SKM-1 treated with dmso at 0.1 percent for 144 hours (cell line): ENCODE data around the gene TBPL2.
"Not testable (repeated sequence)": the region's sequence is repeated elsewhere in the genome, so short reads cannot be mapped to it uniquely, and the experiment has no call there.

ENCODE experiments used
- DNase-seq: peaks from one replicate; lab custom pipeline; 2025; ENCODE audit not compliant: unreplicated experiment; lab: John Stamatoyannopoulos, UW

Gene TBPL2

GRCh38 chr14:55446127-55446736 lies 5.8 kb upstream of the TBPL2 start:
- peak; percentile 43 for DNase-seq

- DNase-seq: no peak
Observed at GRCh38 chr14:55441286-55441685, 870 bp upstream of the TBPL2 start.

DNA sequence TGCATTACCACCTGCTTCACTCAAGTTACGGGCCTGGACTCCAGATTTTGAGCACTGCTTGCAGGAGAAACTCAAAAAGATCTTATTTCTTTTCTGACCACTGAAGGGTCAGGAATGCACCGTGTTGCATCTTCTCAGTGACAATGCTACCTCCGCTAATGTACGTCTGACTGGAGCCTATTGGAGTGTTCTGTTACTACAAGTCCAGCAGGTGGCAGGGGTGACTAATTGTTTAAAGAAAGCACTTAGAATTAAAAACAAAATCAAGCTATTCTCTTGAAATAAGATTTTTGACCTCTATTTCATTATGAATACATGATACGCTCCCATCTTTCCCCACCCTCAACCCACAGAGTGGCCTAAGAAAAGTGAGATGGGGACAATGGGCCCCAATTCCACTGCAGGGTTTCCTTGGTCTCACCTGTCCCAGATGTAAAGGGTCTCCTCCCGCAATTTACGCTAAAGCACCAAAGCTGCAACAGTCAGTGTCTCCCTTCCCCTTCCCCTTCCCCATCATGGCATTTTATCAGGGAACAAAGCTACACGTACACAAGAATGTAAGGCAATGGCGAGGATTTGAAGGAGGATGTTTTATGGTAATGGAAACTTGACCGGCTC lies 2.2 kb downstream of the TBPL2 start:
- DNase-seq: no peak

- no peak for DNase-seq
Observed at GRCh38 chr14:55436931-55437330, 3.5 kb downstream of the TBPL2 start.

GRCh38 chr14:55436519-55436918 lies 3.9 kb downstream of the TBPL2 start:
- no peak for DNase-seq

DNA sequence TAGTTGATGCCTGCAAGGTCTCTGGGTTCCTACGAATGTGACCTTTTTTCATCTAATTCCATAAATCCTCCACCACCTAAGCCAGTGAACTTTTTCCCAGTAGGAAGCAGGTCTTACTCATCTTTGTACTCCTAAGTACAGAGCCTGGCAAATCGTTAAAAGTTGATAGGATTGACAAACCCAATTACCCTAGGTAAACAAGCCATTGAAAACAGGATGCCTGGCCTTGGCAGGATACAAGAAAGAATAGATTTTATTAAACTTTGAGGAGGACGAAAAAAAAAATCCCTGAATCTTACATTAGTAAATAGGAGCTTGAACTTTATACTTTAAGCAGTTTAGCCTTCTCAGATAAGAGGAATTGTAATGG lies 5.6 kb downstream of the TBPL2 start:
- no peak for DNase-seq

DNA sequence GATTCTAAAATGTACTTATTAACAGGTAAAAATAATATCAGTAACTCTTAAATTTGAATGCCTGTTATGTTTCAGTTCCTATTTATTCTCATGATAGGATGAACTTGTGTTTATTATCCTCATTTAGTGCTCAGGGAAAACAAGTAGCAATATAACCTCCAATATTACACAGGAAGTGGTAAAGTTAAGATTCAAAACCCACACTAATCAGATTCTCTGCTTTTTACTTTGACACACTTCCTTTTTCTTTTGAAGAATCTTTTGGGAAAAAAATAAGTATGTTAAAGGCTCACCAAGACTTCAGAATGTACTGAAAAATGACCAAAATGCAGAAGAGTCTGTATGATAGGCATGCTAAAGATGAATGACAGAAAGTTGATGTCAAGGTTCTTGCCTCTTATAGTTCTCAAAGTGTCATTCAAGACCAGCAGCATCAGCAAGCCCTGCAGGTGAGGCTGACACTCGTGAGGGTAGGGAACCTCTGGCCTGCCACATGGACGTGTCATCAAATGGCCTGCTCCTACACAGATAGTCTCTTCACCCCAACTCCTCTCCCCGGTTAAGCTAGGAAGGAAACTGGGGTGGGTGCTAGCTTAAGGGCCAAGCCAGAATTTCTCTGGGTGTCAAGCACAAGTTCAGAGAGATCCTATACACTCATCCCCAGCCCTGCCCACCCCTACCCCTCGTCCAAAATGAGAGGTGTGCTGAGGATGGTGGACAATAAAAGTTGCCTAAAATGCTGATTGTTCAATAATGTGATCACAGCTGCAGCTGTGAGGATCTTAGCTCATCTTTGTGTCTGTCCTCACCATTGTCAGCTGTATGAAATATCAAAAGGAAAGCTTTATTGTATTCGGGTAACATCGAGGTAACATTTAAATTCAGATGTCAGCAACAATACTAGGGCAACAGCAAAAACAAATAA lies 6.3 kb downstream of the TBPL2 start:
- DNase-seq: no peak

DNA sequence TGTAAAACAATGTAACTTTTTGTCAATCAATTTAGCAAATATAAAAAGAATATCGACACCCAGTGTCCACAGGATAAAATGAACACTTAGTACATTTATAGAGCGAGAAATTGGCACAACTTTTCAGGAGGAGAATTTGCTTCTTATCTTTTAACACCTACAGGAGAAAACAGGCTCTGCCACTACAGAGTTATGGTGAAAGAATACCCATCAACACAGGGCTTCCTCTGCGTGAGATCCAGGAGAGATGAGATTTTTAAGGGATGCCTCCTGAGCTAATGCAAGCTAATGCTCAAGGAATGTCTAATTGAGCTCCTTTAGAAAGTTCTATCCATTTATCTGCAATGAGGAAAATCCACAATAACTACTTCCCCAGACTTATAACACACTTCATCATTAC lies 7.8 kb downstream of the TBPL2 start:
- no peak for DNase-seq

DNA sequence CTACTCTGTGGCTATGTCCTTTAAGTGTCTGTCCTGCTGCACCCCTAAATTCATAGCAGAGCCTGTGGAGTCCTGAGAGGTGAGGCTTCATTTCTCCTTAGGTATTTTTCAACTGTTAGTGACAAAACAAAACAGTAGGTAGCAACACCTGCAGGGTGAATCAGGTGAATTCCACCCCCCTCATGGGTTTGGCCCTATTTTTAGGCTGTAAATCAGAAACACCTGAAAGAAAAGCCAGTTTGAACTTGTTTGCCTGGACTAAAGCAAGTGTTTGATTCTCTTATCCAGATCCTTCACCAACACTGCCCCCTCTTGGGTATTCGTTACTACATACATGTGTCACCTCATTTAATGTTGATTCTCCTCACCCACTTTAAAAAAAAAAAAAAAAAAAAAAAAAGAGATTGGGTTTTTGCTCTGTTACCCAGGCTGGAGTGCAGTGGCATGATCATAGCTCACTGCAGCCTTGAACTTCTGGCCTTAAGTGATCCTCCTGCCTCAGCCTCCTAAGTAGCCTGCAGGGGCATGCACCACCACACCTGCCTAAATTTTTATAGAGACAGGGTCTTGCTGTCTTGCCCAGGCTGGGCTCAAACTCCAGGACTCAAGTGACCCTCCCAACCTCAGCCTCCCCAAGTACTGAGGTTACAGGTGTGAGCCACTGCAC lies 10.3 kb downstream of the TBPL2 start:
- DNase-seq: no peak

DNA sequence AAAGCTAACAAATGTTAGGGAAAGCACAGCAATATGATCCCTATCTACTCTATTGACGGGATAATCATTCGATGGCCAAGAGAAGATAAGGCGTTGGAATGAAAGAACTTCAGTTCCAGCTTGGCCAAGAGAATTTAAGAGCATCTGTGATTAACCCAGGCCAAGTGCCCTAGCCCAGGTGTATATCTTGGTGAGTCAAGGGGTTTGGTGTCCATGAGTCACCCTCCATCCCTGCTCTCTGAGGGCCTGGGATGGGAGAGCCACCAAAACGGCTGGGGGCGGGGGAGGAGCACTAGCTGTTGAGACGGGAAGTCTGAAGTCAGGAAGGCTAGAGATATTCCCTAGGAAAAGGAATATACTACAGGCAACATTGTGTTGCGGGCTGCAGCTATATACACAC lies 13.0 kb downstream of the TBPL2 start:
- DNase-seq: no peak

DNA sequence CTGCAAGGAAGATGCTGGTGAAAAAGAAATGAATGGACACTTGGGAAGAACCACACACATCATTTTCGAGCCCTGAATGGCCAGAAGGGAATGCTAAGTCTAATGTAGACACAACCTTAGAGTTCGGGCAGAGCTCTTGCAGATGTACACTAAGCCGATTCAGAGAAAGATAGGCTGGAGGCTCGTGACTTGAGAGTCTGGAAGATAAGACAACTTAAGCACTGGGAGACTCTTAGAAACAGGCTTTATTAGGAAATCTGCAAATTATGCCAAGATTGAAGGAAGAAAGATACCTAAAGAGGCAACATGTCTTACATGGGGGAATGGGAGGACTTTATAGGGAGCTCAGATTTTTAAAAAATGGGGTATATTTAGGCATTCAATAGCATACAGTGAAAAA lies 13.5 kb downstream of the TBPL2 start:
- no peak for DNase-seq

DNA sequence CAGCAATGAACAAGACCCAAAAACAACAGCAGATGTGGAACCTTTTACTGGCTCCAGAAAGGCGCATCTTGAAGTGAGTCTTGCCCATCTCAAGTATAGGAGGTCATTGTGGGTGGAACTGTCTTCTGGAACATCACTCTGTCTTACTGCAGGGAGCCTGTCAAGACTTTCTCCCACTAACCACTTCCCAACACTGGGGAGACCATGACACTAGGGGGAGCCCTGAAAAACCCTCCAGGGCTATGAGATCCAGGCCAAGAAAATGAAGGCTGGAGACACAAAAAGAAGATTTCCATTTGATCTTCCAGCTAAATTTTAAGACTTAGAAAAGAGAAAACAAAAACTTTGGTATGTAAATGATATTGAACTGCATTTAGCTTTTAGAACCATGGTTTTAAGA lies 15.3 kb downstream of the TBPL2 start:
- no peak for DNase-seq

DNA sequence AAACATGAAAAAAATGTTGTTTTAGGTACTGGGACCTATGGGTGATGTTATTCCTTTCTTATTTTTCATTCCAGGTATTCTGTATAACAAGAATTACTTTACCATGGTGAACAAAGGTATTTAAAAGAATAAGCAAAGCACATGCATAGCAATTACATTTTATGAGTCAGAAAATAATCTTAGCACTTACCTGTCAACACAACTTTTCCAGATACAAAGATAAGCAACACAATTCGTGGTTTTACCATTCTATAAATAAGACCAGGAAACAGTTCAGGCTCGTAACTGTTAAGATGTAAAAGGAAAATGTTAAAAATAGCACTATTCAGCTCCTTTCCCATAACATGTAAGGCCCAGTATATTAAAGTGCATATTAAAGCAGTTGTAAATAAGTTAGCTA lies 16.4 kb downstream of the TBPL2 start:
- DNase-seq: no peak

- DNase-seq: not testable (repeated sequence)
Observed at GRCh38 chr14:55422338-55422737, 18.1 kb downstream of the TBPL2 start.

DNA sequence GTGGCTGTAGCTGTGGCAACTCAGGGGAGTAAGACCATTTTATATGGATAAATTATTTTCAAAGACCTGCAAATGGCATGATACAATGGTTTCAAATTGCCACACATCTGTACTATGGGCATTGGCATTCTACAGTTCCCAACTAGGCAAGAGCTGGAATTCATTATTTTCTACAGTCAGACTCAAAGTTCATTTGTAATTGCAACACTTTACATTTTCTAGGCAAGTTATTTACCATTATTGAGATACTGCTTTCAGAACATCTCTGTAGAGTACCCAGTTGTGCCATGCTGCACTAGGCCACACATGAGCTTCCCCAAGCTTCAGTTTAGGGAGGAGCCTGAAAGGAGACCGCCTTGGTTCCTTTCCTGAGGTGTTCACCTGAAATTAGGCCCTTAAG lies 20.8 kb downstream of the TBPL2 start:
- no peak for DNase-seq

DNA sequence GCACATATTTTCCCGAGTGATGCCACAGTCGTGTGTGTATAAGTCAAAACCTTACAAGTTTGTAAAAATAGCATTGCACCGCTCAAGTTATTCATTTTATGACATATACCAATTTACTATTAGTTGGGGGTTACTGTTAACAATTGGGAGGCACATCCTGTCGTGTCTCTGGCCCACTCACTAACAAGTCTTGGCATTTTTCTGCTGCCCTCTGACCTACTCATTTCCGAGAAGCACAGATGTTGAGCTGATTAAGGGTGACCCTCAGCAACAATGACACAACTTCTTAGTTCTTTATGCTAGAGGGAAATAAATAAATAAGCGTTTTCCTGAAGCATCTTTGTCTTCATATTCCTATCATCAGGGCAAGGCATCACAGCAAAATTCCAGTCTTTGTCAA lies 22.0 kb downstream of the TBPL2 start:
- no peak for DNase-seq

DNA sequence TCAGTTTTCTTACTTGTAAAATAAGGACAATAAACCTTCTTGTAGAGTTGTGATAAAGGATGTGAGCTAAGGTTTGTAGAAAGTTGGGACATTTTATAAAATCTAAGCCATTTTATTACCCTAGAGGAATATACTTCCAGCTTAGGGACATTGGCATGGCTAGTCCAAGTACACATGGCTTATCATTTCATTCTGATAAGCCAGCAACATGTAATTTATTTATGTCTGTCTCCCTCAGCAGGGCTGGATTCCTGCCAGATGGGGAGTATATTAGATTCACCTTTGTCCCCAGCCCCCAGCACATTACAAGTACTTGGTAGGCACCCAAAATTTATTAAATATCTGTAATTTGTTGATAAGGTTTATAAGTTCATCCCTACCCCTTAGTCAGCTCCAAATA lies 22.5 kb downstream of the TBPL2 start:
- no peak for DNase-seq

GRCh38 chr14:55416866-55417265 lies 23.6 kb downstream of the TBPL2 start:
- no peak for DNase-seq

DNA sequence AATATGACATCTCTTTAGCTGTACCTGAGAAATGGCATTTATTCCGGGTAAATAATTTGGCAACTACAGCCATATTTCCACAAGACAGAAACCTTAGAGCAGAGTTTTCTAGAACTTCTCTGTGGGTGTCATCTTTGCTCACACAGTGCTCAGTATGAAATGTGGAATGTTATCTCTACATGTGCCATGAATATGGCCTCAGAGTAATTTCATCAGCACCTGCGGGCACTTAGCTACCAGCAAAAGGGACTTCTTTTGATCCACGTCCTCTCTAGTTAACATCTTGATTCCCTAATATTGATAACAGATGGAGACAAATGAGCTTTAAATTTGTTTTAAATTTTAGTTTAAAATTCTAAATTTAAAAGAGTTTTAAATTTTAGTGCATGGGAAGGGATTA lies 25.9 kb downstream of the TBPL2 start:
- no peak for DNase-seq

DNA sequence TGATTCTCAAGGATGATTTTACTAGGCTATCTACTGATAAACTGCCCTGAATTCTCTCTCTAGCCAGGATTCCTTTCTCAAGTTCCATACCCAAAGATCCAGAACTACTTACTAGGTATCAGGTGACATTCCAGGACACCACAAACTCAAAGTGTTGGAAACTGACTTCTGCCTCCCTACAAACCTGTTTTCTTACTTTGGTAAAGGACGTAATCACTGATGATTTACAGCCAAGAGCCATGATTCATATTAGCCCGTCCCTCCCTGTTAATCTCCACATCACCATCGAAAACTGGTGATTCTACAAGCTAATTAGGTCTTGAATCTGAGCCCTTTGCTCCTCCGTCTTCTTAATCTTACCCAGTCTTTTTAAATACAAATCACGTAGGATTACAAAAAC lies 27.7 kb downstream of the TBPL2 start:
- no peak for DNase-seq
